Astrocyte (in vitro differentiated cells and primary cell): ENCODE data around the gene PPM1B. TPM values are rescaled to one million over a fixed set of nuclear protein-coding genes. Genes with fewer than 3 reads are reported as not detected.
"Not testable (repeated sequence)": the region's sequence is repeated elsewhere in the genome, so short reads cannot be mapped to it uniquely, and the experiment has no call there.

Source experiments
- DNase-seq: peaks from one replicate; pipeline ENCODE4 v3.0.0-alpha.2; 2010; ENCODE audit warnings: low read depth
- FAIRE-seq: peaks from 2 replicates; lab custom pipeline; 2011; peaks lifted over from hg19 to GRCh38; lab: Jason Lieb, UNC
- H2AFZ ChIP-seq: 2 replicates; pipeline ENCODE4 v1.6.0; 2012; ENCODE audit warnings: low read depth, low read length, inconsistent platforms
- H3K27ac ChIP-seq: 2 replicates; pipeline ENCODE4 v1.5.1; 2011; ENCODE audit warnings: low read depth, low read length, inconsistent platforms
- H3K27me3 ChIP-seq: 2 replicates; pipeline ENCODE4 v1.6.0; 2011; ENCODE audit warnings: low read length, inconsistent platforms; ENCODE audit not compliant: insufficient read depth
- H3K36me3 ChIP-seq: 2 replicates; pipeline ENCODE4 v1.5.1; 2011; ENCODE audit warnings: low read length, inconsistent platforms; ENCODE audit not compliant: insufficient read depth
- H3K4me1 ChIP-seq: 2 replicates; pipeline ENCODE4 v1.5.1; 2011; ENCODE audit warnings: low read length, inconsistent platforms; ENCODE audit not compliant: insufficient read depth
- H3K4me2 ChIP-seq: 2 replicates; pipeline ENCODE4 v1.6.0; 2012; ENCODE audit warnings: low read length, inconsistent platforms
- H3K4me3 ChIP-seq: 2 replicates; pipeline ENCODE4 v1.5.1; 2011; ENCODE audit warnings: low read depth, mild to moderate bottlenecking, low read length, inconsistent platforms; ENCODE audit not compliant: insufficient read depth
- H3K79me2 ChIP-seq: 2 replicates; pipeline ENCODE4 v1.6.0; 2012; ENCODE audit warnings: mild to moderate bottlenecking, low read length, inconsistent platforms; ENCODE audit not compliant: insufficient read depth
- H3K9ac ChIP-seq: 2 replicates; pipeline ENCODE4 v1.6.0; 2012; ENCODE audit warnings: mild to moderate bottlenecking, low read length, inconsistent platforms
- H3K9me3 ChIP-seq: 2 replicates; pipeline ENCODE4 v1.5.1; 2012; ENCODE audit warnings: low read depth, mild to moderate bottlenecking, low read length, inconsistent platforms; ENCODE audit not compliant: insufficient read depth
- H4K20me1 ChIP-seq: 2 replicates; pipeline ENCODE4 v1.6.0; 2012; ENCODE audit warnings: low read length, inconsistent platforms; ENCODE audit not compliant: insufficient read depth
- H3K27ac Mint-ChIP-seq: one replicate; pipeline ENCODE4 v1.8.0; 2021; ENCODE audit warnings: mild to moderate bottlenecking, mixed read lengths; ENCODE audit not compliant: unreplicated experiment
- H3K27me3 Mint-ChIP-seq: one replicate; pipeline ENCODE4 v1.8.0; 2021; ENCODE audit warnings: low read depth, mixed read lengths; ENCODE audit not compliant: unreplicated experiment
- H3K36me3 Mint-ChIP-seq: one replicate; pipeline ENCODE4 v1.8.0; 2021; ENCODE audit warnings: low read depth, mixed read lengths; ENCODE audit not compliant: unreplicated experiment
- H3K4me1 Mint-ChIP-seq: one replicate; pipeline ENCODE4 v1.8.0; 2021; ENCODE audit warnings: low read depth, mixed read lengths; ENCODE audit not compliant: unreplicated experiment
- H3K4me3 Mint-ChIP-seq: one replicate; pipeline ENCODE4 v1.8.0; 2021; ENCODE audit warnings: mild to moderate bottlenecking, moderate library complexity, mixed read lengths; ENCODE audit not compliant: unreplicated experiment
- H3K9me3 Mint-ChIP-seq: one replicate; pipeline ENCODE4 v1.8.0; 2021; ENCODE audit warnings: mild to moderate bottlenecking, mixed read lengths; ENCODE audit not compliant: unreplicated experiment
- EZH2 ChIP-seq: IDR thresholded peaks from 2 replicates; pipeline ENCODE4 v1.6.1; 2012; ENCODE audit warnings: mild to moderate bottlenecking, low read length, inconsistent platforms; ENCODE audit not compliant: insufficient read depth
- total RNA-seq: library from RNA; stranded (reverse); gene quantifications from 2 replicates; pipeline ENCODE4 v1.2.1, GENCODE V29; 2021
- TF ChIP-seq, protein P1 (sequence below): IDR thresholded peaks from 2 replicates; pipeline ENCODE4 v1.5.1; 2011; ENCODE audit warnings: low read depth, mild to moderate bottlenecking, inconsistent platforms, low read length, moderate library complexity; ENCODE audit not compliant: insufficient read depth

Gene PPM1B
- total RNA-seq, 1 donor from 2014 or later, result 39.4 TPM

DNA sequence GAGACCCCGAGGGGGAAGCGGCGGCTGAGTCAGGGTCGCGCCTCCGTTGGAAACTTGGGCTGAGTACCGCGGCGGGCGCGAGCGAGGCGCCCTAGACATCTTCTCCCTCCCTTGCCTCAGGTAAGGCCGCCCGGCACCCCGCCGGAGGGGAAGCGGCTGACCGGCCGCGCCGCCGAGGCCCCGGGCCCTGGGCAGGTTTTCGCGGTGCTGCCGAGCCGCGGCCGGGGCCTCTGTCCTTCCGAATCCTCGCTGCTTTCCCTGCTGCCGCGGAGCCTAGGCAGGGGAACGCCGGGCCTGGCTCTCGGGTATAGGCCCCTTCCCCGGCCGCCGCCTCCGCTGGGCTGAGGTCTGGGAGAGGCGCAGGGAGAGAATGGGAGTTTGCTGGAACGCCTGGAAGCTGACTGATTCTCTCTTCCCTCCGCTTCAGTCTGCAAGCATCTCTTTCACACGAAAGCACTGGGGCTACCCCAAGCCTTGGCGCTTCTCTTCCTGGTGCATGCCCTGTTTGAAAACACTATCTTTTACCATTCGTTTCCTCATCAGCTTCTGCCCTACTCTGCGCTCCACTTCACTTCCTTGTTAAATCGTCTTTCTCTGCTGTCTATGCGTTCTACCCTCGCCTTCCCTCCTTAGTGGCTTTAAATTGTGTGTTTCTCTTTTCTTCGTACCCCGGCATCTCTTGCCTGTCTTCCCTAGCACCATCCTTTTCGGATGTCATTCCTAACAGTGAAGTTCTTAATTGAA is 652 bp downstream of the PPM1B start:
- peak overlapping the region; percentile 90 for H3K27ac Mint-ChIP-seq
- Histone ChIP-seq H3K79me2 (peaks cover 53% of the 10 kb centered on the region), H2AFZ (peak overlapping the region; percentile 76), H4K20me1 (peaks cover 21% of the 10 kb centered on the region), H3K36me3 (no peaks in the 10 kb centered on the region), H3K9ac (peak overlapping the region; percentile 95), H3K9me3 (no peaks in the 10 kb centered on the region), H3K27me3 (no peaks in the 10 kb centered on the region), H3K27ac (peak overlapping the region; percentile 88), H3K4me2 (peak overlapping the region; percentile 98), H3K4me3 (peak overlapping the region; percentile 96), H3K4me1 (peaks cover 12% of the 10 kb centered on the region)
- DNase-seq (peak; percentile 23), FAIRE-seq (no peak)
- TF ChIP-seq EZH2, result no peak
- TF ChIP-seq, protein P1, sequence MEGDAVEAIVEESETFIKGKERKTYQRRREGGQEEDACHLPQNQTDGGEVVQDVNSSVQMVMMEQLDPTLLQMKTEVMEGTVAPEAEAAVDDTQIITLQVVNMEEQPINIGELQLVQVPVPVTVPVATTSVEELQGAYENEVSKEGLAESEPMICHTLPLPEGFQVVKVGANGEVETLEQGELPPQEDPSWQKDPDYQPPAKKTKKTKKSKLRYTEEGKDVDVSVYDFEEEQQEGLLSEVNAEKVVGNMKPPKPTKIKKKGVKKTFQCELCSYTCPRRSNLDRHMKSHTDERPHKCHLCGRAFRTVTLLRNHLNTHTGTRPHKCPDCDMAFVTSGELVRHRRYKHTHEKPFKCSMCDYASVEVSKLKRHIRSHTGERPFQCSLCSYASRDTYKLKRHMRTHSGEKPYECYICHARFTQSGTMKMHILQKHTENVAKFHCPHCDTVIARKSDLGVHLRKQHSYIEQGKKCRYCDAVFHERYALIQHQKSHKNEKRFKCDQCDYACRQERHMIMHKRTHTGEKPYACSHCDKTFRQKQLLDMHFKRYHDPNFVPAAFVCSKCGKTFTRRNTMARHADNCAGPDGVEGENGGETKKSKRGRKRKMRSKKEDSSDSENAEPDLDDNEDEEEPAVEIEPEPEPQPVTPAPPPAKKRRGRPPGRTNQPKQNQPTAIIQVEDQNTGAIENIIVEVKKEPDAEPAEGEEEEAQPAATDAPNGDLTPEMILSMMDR, result no peak
- H3K4me3 Mint-ChIP-seq, result peak overlapping the region; percentile 99
- H3K36me3 Mint-ChIP-seq, result no peaks in the 10 kb centered on the region
- peaks cover 7% of the 10 kb centered on the region for H3K4me1 Mint-ChIP-seq
- H3K9me3 Mint-ChIP-seq, result peaks cover 4% of the 10 kb centered on the region
- no peaks in the 10 kb centered on the region for H3K27me3 Mint-ChIP-seq

DNA sequence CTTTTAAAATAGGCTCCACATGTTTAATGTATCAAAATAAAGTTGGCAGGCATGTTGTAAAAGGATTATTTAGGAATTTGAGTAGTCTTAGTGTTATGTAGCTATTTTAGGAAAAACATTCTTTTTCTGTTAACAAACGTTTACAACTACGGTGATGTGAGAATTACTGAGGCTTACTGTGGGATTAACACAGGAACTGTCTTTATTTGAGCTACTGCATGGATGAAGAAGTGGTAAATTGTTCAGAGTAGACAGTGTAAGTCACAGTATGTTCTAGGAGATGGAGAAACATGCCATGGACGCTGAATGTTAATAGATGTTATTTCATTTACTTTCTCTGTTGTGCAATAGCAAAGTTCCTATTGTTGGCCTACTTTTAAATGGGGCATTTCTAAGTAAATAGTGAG is 1.6 kb downstream of the PPM1B start:
- Mint-ChIP-seq H3K4me1 (peaks cover 10% of the 10 kb centered on the region), H3K27me3 (no peaks in the 10 kb centered on the region), H3K9me3 (no peaks in the 10 kb centered on the region), H3K27ac (peak overlapping the region; percentile 43), H3K36me3 (no peaks in the 10 kb centered on the region), H3K4me3 (peak overlapping the region; percentile 99)
- TF ChIP-seq, protein P1, result no peak
- TF ChIP-seq EZH2, result no peak
- Histone ChIP-seq H4K20me1 (peaks cover 26% of the 10 kb centered on the region), H3K79me2 (peaks cover 63% of the 10 kb centered on the region), H3K27ac (peak overlapping the region; percentile 88), H3K36me3 (no peaks in the 10 kb centered on the region), H2AFZ (no peak overlapping the region), H3K27me3 (no peaks in the 10 kb centered on the region), H3K9ac (peak overlapping the region; percentile 95), H3K4me3 (peak overlapping the region; percentile 96), H3K9me3 (no peaks in the 10 kb centered on the region), H3K4me2 (peak overlapping the region; percentile 98), H3K4me1 (peaks cover 12% of the 10 kb centered on the region)
- DNase-seq, result peak; percentile 26
- FAIRE-seq, result peak; percentile 52

DNA sequence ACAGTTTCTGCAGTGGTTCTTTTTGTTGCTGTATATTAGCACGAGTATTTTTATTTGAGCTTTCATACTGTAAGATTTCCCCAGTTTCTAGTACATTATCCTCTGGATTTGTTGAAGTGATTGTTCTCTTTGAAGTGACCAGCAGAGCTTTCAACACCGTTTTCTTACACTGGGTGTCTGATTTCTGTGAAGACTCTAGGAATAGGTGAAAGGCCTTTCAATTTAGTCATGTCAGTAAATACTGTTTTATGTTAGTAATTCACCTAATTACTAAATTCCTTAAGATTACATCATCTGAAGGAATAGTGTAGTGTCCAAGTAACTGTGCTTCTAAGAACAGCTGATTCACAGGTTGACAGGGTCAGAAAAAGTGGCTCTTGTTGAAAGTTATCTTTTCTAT is 2.3 kb downstream of the PPM1B start:
- no peaks in the 10 kb centered on the region for H3K9me3 Mint-ChIP-seq
- Histone ChIP-seq H3K9ac (peak overlapping the region; percentile 95), H3K4me1 (peaks cover 12% of the 10 kb centered on the region), H3K4me2 (peak overlapping the region; percentile 98), H3K9me3 (no peaks in the 10 kb centered on the region), H3K27ac (peak overlapping the region; percentile 88), H3K36me3 (no peaks in the 10 kb centered on the region), H3K79me2 (peaks cover 69% of the 10 kb centered on the region), H3K27me3 (no peaks in the 10 kb centered on the region), H2AFZ (no peak overlapping the region), H4K20me1 (peaks cover 31% of the 10 kb centered on the region), H3K4me3 (peak overlapping the region; percentile 96)
- no peaks in the 10 kb centered on the region for H3K27me3 Mint-ChIP-seq
- peak overlapping the region; percentile 99 for H3K4me3 Mint-ChIP-seq
- H3K27ac Mint-ChIP-seq, result peak overlapping the region; percentile 73
- DNase-seq (peak; percentile 79), FAIRE-seq (no peak)
- TF ChIP-seq, protein P1, result no peak
- no peak for TF ChIP-seq EZH2
- H3K36me3 Mint-ChIP-seq, result no peaks in the 10 kb centered on the region
- peaks cover 14% of the 10 kb centered on the region for H3K4me1 Mint-ChIP-seq

DNA sequence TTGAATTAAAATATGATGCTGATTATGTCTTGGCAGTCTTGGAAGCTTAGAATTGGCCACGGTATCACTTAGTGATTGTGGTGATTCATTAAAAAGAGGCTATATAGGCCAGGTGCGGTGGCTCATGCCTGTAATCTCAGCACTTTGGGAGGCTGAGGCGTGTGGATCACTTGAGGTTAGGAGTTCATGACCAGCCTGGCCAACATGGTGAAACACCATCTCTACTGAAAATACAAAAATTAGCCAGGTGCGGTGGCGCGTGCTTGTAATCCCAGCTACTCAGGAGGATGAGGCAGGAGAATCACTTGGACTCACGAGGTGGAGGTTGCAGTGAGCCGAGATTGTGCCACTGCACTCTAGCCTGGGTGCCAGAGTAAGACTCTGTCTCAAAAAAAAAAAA is 2.8 kb downstream of the PPM1B start:
- peak overlapping the region; percentile 98 for H3K4me2 ChIP-seq
- H3K36me3 Mint-ChIP-seq, H3K9me3 Mint-ChIP-seq, DNase-seq, H3K27me3 ChIP-seq, H3K9me3 ChIP-seq, H3K27me3 Mint-ChIP-seq, H2AFZ ChIP-seq, FAIRE-seq, H3K4me3 ChIP-seq, H3K36me3 ChIP-seq: not testable (repeated sequence)
- H4K20me1 ChIP-seq, result peaks cover 35% of the 10 kb centered on the region
- H3K4me1 ChIP-seq, result peaks cover 12% of the 10 kb centered on the region
- peaks cover 73% of the 10 kb centered on the region for H3K79me2 ChIP-seq
- Mint-ChIP-seq H3K27ac (peak overlapping the region; percentile 73), H3K4me1 (peaks cover 17% of the 10 kb centered on the region), H3K4me3 (peak overlapping the region; percentile 99)
- peak overlapping the region; percentile 95 for H3K9ac ChIP-seq
- H3K27ac ChIP-seq, result peak overlapping the region; percentile 88
